Neural progenitor cell (in vitro differentiated cells): ENCODE measurements around the gene MTFR1L.

ENCODE experiments used
- EZH2 ChIP-seq: fragments of 200-600 bp; sonication (generic); IDR thresholded peaks from 2 replicates; pipeline ENCODE4 v1.6.1; 2017; ENCODE audit warnings: antibody characterized with exemption, mild to moderate bottlenecking, moderate library complexity
- EZH2phosphoT487 ChIP-seq: fragments of 200-600 bp; sonication (generic); IDR thresholded peaks from 2 replicates; pipeline ENCODE4 v1.6.1; 2017; ENCODE audit warnings: antibody characterized with exemption
- TF ChIP-seq, protein P1 (sequence below): fragments of 200-600 bp; sonication (generic); IDR thresholded peaks from 2 replicates; pipeline ENCODE4 v1.5.1; 2017; ENCODE audit warnings: antibody characterized with exemption, mild to moderate bottlenecking

DNA sequence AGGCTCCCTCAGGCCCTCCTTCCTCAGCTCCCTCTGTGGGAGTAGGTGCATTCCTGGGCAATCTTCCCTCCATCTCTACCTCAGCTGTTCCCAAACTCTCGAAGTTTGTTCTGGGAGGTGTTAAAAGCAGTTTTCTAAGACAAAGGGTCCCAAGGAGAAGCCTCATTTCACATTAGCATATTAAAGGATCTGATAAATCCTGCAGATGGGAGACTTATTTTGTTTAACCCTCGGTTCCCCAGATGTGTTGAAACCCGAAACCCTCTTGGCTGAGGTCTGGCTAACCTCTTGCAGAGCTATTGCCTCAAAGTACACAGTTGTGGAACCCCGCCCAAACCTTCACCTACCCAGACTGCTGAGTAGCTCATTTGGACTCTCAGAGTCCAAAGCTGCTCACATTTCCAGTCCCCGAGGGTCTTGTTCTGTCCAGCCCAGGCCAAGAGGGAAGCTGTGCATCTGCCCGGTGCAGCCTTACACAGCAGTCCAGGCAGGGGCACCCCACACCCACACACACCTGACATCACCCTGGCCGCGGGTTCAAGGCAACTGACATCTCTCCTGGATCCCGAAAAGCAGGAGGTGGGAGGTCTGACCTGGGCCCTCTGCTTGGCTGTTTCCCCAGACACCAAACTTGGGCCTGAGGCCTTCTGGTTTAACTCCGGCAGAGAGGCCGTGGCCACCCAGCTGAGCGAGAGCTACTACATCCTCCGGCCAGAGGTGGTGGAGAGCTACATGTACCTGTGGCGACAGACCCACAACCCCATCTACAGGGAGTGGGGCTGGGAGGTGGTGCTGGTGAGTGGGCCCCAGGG is 39.2 kb upstream of the MTFR1L start:
- no peak for TF ChIP-seq EZH2
- TF ChIP-seq, protein P1, sequence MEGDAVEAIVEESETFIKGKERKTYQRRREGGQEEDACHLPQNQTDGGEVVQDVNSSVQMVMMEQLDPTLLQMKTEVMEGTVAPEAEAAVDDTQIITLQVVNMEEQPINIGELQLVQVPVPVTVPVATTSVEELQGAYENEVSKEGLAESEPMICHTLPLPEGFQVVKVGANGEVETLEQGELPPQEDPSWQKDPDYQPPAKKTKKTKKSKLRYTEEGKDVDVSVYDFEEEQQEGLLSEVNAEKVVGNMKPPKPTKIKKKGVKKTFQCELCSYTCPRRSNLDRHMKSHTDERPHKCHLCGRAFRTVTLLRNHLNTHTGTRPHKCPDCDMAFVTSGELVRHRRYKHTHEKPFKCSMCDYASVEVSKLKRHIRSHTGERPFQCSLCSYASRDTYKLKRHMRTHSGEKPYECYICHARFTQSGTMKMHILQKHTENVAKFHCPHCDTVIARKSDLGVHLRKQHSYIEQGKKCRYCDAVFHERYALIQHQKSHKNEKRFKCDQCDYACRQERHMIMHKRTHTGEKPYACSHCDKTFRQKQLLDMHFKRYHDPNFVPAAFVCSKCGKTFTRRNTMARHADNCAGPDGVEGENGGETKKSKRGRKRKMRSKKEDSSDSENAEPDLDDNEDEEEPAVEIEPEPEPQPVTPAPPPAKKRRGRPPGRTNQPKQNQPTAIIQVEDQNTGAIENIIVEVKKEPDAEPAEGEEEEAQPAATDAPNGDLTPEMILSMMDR, result no peak
- no peak for TF ChIP-seq EZH2phosphoT487
